HG02798 (cell line): ENCODE measurements around the gene RNF34.
"Not testable (repeated sequence)": the region's sequence is repeated elsewhere in the genome, so short reads cannot be mapped to it uniquely, and the experiment has no call there.

Source experiments
- ATAC-seq: cut with Tn5 transposase; IDR thresholded peaks from one replicate; pipeline ENCODE4 v1.9.1; 2021; ENCODE audit warnings: mild to moderate bottlenecking; ENCODE audit not compliant: unreplicated experiment, poor library complexity

The RNF34 gene, protein sequence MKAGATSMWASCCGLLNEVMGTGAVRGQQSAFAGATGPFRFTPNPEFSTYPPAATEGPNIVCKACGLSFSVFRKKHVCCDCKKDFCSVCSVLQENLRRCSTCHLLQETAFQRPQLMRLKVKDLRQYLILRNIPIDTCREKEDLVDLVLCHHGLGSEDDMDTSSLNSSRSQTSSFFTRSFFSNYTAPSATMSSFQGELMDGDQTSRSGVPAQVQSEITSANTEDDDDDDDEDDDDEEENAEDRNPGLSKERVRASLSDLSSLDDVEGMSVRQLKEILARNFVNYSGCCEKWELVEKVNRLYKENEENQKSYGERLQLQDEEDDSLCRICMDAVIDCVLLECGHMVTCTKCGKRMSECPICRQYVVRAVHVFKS

DNA sequence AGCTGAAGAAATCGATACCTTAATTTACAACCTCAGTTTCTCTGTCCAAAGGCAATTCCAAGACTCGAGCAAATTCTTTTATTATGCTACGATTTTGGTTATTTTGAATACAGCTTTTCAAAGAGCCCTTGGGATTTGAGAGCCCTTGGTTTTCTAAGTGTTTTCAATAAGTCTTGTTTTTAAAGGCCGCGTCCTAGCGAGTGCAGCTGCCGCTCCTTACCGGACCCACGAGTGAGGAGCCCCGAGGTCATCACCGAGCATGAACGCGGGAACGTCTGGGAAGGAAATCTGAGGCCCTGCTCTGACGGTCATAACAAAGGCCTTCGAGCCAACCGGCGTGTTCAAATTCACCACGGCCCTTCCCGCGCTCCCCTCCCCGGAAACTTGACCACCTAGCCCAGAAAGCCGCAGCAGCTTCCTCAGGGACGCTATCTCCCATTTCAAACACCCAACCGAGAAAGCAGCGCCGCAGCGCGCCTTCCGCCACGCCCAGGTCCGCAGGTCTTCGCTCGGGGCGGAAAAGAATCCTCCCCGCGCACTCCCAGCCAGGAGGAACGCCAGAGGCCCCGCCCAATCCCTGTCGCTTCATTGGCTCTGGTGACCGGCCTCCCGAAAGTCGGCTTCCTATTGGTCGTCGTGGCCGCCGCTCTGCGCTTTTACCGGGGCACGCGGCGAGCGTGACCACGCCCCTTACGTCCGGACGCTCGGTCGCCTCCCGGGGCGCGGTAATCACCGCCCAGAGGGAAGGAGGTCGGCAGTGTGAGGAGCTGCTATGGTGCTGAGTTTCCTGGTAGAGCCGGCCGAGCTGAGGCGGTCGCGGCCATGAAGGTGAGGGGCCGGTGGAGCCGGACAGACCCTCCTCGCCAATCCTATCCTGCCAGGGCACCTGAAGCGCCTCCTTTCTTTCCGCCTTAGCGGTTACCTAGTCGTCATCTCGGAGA is at the start of gene RNF34:
TSS of gene RNF34 (plus strand) at position 728 of the 941 bp plus-strand sequence. CDS start at position 823, 95 bp downstream.
- peak; percentile 96 for ATAC-seq

DNA sequence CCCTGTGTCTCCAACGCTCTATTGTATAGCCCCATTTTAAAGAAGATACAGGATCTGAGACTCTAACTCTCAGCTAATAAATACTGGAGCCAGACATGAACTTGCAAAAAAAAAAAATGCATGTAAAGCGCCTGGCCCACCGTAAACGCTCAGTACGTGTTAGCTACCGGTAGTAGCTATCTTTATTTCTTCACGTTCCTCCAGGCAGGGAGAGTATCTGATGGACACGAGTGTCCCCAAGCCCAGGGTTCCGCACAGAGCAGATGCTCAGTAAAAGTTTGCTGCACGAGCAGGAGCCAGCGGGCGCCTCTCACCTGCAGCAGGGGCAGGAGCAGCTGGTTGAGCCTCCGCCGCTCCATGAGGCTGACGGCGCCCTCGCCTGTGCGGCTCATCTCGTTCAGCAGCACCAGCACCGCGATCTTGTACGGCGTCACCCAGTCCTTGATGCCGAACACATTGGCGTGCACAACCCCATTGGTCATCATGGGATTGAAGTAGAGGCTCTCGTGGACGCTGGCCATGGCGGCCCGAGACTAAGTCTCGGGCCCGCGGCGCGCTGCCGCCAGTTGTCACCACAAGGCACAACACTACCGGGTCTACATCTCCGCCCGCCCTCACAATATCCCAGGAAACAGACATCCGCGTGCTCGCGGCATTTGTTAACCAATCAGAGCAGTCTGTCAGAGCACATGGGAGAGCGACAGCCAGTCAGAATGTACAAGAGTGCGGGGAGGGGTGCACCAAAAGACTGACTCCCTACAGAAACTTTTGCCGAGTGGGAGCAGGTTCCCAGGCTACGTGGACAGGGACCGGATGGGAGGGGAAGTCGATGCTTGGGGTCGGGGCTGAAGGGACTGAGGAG is 47.9 kb upstream of the RNF34 start, which contains the start of gene ANAPC5:
TSS of gene ANAPC5 (minus strand) at position 592 of the 862 bp plus-strand sequence. CDS start at position 521, 71 bp downstream.
- ATAC-seq = peak; percentile 99

DNA sequence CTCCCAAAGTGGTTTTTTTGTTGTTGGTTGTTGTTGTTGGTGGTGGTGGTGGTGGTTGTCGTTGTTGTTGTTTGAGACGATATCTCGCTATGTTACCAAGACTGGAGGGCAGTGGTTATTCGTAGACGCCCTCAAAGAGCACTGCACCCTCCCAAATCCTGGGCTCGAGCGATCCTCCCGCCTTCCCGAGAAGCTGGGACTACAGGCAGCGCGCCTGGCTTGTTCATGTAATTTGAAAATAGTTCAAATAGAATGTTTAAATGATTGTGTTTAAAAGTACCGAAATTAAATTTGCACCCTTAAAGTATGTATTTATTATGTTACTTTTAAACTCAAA is 47.3 kb upstream of the RNF34 start:
- no peak for ATAC-seq

DNA sequence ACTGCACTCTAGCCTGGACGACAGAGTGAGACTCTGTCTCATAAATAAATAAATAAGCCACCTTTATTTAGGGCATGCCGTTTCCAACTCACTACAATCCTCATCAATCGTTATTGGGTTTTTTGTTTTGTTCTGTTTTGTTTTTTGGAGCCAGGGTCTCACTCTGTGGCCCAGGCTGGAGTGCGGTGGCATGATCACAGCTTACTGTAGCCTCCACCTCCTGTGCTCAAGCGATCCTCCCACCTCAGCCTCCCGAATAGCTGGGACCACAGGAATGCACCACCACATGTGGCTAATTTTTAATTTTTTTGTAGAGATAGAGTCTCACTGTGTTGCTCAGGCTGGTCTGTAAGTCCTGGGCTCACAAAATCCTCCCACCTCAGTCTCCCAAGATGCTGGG is 44.1 kb upstream of the RNF34 start:
- ATAC-seq = no peak

GRCh38 chr12:121356657-121357056 is 43.3 kb upstream of the RNF34 start:
- ATAC-seq = no peak

- ATAC-seq = no peak
Observed at GRCh38 chr12:121357331-121357730, 42.6 kb upstream of the RNF34 start.

DNA sequence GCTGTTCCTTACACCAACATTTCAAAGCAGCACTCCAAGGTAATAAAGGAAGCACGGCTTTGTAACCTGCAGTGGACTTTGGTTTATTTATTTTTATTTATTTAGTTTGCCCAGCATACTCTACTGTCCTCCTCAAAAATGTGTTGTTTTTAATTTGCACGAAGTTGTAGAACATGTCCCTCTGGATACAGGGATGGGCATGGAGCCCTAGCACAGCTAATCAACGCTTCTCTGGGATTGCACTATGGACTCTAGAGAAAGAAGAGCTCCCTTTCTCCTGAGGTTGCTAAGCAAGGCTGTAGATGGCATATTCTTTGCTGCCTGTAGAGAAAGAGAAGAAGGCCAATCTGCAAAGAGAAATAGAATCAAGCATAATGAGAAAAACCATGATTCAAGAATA is 41.8 kb upstream of the RNF34 start:
- no peak for ATAC-seq

GRCh38 chr12:121364683-121365121 is 35.2 kb upstream of the RNF34 start:
- ATAC-seq = no peak

DNA sequence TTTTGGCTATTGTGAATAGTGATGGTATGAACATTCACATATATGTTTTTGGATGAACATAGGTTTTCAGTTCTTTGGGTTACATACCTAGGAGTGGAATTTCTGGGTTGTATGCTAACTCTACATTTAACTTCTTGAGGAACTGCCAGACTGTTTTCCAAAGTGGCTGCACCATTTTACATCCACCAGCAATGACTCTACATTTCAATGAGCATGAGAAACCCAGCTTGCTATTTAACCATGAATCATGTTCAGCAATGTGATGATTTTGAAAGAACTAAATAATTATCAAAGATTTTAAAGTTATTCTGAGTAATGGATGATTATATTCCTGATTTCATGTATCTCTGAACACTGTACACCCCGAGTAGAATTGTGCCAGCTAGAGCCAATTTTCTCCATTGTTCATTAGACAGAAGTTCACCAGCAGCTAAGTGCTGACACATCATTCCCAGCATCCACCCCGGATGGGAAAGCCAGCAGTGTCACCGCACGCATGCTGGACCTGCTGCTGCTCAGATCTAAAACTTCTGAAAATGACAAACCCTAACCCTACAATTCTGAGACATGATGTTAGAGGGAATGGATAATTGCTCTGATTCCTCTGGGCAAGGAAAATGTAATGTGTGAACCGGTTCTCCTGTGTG is 34.4 kb upstream of the RNF34 start:
- ATAC-seq = no peak

GRCh38 chr12:121366063-121366459 is 33.9 kb upstream of the RNF34 start:
- ATAC-seq = no peak

- no peak for ATAC-seq
Observed at GRCh38 chr12:121371404-121371803, 28.5 kb upstream of the RNF34 start.

DNA sequence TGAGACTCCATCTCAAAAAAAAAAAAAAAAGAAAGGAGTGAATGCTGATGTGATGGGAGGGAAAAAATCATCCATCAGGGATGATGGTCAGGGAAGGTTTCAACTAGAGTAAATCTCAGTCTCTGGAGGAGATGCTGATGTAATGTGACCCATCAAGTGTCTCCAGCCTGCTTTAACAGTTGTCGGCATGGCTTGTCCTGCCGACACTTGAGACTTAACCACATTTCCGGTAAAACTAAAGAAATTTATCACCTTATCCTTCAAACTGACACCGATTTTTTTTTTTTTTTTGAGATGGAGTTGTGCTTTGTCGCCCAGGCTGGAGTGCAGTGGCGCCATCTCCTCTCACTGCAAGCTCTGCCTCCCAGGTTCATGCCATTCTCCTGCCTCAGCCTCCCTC is 26.2 kb upstream of the RNF34 start:
- ATAC-seq = no peak

GRCh38 chr12:121374336-121374735 is 25.6 kb upstream of the RNF34 start:
- ATAC-seq = not testable (repeated sequence)

- not testable (repeated sequence) for ATAC-seq
Observed at GRCh38 chr12:121374945-121375584, 24.9 kb upstream of the RNF34 start.

DNA sequence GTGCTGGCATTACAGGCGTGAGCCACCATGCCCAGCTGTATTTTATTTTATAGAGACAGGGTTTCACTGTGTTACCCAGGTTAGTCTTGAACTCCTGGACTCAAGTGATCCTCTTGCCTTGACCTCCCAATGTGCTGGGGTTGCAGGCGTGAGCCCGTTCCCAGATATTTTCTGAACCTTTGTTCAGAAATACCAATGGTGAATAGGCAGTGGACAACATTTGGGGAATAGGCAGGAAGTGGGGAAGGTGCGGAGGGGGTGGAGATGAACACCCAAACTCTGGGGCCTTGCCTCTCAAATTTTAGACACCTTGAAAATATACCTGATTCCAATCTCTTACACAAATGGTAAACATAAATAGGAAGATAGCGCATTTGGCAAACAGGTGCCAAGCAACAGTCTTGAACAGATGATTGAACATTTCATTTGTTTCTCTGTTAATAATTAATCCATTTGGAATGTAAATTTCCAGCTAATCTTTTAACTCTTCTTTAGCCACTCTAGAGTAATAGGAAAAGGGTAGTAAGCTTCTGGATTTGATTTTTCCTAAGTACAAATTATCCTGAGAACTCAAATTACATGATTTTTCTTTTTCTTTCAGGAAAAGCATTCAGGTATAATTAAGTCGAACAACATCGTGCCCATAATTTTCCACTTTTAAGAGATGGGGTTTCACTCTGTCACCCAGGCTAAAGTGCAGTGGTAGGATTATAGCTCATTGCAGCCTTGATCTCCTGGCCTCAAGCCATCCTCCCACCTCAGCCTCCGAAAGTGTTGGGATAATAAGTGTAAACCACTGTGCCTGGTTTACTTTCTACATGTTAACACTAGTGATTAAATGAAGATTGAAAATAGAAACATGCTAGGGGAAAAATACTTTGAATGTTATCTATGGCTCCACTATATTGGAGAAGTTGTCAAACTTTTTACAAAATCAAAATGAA is 22.9 kb upstream of the RNF34 start:
- no peak for ATAC-seq

DNA sequence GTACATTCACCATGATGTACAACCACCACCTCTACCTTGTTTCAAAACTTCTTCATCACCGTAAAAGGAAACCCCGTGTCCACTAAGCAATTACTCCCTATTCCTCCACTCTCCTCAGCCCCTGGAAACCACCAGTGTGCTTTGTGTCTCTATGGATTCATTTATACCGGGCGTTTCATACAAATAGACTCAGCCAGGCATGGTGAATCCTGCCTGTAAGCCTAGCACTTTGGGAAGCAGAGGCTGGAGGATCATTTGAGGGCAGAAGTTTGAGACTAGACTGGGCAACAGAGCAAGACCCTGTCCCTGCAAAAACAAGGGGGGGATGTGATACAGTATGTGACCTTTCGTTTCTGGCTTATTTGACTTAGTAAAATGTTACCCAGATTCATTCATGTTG is 21.2 kb upstream of the RNF34 start:
- ATAC-seq = no peak

GRCh38 chr12:121379945-121380344 is 20.0 kb upstream of the RNF34 start:
- no peak for ATAC-seq

DNA sequence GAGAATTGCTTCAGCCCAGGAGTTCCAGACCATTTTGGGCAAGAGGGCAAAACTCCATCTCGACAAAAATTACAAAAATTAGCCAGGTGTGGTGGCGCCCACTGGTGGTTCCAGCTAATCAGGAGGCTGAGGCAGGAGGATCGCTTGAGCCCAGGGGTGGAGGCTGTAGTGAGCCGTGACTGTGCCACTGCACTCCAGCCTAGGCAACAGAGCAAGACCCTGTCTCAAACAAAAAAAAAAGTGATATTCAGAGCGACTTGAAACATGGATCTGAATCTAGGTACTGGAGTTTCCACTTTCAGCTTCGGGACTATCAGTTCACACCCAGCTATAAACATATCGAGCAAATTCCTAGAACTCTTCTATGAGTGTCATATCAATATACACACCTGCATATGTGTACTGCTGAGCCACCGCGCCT is 16.3 kb upstream of the RNF34 start:
- ATAC-seq = no peak
